Sciatic nerve (tissue), 2 donors: ENCODE data around the gene CSTA. TPM values are rescaled to one million over a fixed set of nuclear protein-coding genes. Genes with fewer than 3 reads are reported as not detected.

ENCODE experiments used
- ATAC-seq: fragments of 200-7000 bp; cut with Tn5 transposase; one replicate; pipeline ENCODE4 v1.9.1; 2020; ENCODE audit warnings: mild to moderate bottlenecking, moderate library complexity
- DNase-seq: peaks from one replicate; pipeline ENCODE4 v3.0.0-alpha.2; 2020; ENCODE audit warnings: low spot score
- intact Hi-C: fragments of 100-400 bp; cut with DNase I; formaldehyde crosslinking; loops from one replicate; pipeline ENCODE4 v1.14.2; 2022
- total RNA-seq: library from RNA; stranded (reverse); fragmentation: NEBNext Ultra II Directional; extraction: Animal tissue kit (Norgen Biotek cat#: 25700); gene quantifications from one replicate; pipeline ENCODE4 v1.2.1, GENCODE V29; 2021
- donor health status: DM: no; HTN: no; CAD: no.
- donor health status: DM: no; HTN: no; CAD: no.

Gene CSTA
- total RNA-seq, 1 donor from 2014 or later, result 6.3 TPM

- no peak for ATAC-seq
- intact Hi-C loops, result no loop called here
- DNase-seq, result no peak
These were observed 8.7 kb upstream of the CSTA start for GRCh38 chr3:122316368-122316767.

GRCh38 chr3:122318620-122319019 lies 6.4 kb upstream of the CSTA start:
- intact Hi-C loops, result no loop called here
- no peak for ATAC-seq
- DNase-seq, result no peak

GRCh38 chr3:122322095-122323075 lies 2.7 kb upstream of the CSTA start:
- DNase-seq (no peak), ATAC-seq (no peak)
- intact Hi-C loops, result no loop called here

DNA sequence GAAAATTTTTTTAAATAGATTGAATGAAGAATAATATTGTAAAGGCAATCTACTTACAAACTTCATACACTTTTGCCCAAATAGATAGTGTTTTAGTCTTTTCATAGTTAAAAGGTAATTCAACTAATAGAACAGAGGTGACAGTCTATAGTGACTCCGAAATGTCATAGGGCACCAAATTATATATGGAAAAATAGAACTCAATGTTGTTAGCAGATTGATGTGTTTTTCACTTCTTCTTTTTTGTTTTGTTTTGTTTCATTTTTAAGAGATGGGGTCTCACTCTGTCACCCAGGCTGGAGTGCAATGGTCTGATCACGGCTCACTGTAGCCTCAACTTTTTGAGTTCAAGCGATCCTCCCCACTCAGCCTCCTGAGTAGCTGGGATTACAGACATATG lies 721 bp downstream of the CSTA start:
- no peak for ATAC-seq
- no peak for DNase-seq
- intact Hi-C loops, result no loop called here

DNA sequence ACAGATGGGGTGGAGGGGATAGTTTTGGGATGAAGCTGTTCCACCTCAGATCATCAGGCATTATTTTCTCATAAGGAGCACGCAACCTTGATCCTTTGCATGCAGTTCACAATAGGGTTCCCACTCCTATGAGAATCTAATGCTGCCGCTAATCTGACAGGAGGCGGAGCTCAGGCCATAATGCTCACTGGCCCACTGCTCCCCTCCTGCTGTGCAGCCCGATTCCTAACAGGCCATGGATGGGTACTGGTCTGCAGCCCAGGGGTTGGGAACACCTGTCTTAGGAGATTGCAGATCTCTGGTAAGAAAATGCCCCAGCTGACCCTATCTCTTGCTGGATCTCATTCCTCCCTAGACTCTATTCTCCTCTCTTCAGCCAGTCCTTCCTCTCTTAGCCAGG lies 6.8 kb downstream of the CSTA start:
- intact Hi-C loops, result no loop called here
- DNase-seq, result no peak
- ATAC-seq, result no peak

DNA sequence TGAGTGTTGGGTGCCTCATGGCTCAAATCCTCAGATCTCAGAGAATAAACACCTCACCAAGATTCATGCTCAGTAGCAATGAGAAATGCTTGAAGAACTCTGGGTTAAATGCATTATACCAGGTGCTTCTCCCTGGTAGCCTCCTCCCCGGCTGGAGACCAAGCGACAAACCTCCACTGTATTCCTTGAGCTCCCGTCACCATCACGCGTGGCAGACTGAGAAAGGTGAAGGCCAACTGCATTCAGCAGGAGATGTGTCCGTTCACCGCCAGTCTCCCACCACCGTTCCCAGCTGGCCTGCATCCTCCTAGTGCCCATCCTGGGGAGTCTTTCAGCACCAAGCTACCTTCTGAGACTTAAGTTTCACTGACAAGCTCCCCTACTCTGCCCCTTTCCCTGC lies 7.5 kb downstream of the CSTA start:
- intact Hi-C loops, result no loop called here
- no peak for DNase-seq
- ATAC-seq, result no peak

GRCh38 chr3:122342803-122343202 lies 17.8 kb downstream of the CSTA start:
- DNase-seq (no peak), ATAC-seq (no peak)
- intact Hi-C loops, result no loop called here

- ATAC-seq (no peak), DNase-seq (no peak)
- intact Hi-C loops, result no loop called here
These were observed 18.6 kb downstream of the CSTA start for GRCh38 chr3:122343654-122344053.

DNA sequence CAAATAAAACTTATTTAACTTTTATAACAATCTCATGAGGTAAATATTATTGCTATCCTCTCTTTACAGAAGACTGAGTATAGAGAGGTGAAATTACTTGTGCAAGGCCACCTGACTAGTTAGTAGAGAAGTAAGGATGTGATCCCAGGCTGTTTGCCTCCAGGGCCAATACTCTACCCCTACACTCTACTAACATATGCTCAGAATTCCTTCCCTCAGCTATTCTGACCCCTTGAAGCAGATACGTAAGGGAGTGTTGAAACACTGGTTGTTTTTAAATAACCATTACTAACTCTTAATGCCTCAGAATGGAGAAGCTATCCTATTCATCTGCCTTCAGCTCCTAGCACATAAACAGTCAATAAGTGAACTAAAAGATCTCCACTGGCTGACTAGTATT lies 24.1 kb downstream of the CSTA start:
- no peak for ATAC-seq
- intact Hi-C loops, result no loop called here

DNA sequence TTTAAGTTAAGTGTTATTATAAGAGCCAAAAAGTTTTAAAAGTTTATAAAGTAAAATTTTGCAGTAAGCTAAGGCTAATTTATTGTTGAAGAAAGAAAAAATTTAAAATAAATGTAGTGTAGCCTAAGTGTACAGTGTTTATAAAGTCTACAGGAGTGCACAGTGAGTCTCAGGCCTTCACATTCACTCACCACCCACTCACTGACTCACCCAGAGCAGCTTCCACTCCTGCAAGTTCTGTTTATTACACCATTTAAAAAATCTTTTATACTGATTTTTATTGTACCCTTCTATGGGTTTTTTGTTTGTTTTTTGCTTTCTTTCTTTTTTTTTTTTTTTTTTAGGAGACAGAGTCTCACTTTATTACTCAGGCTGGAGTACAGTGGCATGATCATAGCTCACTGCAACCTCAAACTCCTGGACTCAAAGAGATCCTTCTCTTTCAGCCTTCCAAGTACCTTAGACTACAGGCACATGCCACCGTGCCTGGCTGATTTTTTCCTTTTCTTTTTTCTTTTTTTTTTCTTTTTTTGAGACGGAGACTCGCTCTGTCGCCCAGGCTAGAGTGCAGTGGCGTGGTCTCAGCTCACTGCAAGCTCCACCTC lies 25.9 kb downstream of the CSTA start:
- DNase-seq, result no peak
- ATAC-seq, result no peak
- intact Hi-C loops, result no loop called here

More for the DNA sequence above, 24.1 kb downstream of the CSTA start:
- no peak for DNase-seq

DNA sequence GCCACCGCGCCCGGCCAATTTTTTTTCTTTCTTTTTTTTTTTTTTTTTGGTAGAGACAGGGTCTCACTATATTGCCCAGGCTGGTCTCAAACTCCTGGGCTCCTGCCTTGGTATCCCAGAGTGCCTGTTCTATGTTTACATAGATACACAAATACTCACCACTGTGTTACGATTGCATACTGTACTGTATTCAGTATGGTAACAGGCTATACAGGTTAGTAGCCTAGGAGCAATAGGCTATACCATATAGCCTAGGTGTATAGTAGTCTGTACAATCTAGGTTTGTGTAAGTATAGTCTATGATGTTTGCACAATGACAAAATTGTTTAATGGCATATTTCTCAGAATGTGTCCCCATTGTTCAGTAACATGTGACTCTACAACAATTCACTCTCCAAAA lies 26.6 kb downstream of the CSTA start:
- intact Hi-C loops, result no loop called here
- DNase-seq (no peak), ATAC-seq (no peak)

GRCh38 chr3:122353215-122353614 lies 28.2 kb downstream of the CSTA start:
- intact Hi-C loops, result no loop called here
- ATAC-seq, result no peak
- DNase-seq, result no peak

DNA sequence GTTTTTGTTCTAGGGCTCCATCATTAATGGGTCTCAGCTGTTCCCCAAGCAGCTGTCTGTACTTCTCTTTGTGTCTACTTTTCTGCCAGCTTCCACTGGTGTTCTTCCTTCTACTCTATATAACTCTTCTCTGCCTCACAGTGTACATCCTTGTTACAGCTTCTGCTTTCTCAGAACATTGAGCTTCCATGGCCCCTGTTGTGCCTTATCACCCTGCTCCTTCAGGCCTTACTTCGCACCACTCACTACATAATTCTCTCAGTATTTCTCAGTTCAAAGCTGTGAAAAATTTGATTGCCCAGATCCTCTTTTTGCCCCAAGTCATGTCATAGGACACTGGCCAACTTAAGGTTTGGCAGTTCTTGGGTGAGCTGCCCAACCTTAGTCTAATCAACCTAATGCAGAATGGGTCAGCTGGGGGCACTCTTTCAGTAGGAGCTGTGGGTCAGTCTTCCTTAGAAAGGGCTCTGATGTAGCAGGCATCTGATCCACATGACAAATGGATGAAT lies 28.9 kb downstream of the CSTA start:
- ATAC-seq (no peak), DNase-seq (no peak)
- intact Hi-C loops, result no loop called here

- DNase-seq, result no peak
- intact Hi-C loops, result no loop called here
- ATAC-seq, result no peak
These were observed 30.6 kb downstream of the CSTA start for GRCh38 chr3:122355612-122356011.

GRCh38 chr3:122356402-122356801 lies 31.4 kb downstream of the CSTA start:
- ATAC-seq (no peak), DNase-seq (no peak)
- intact Hi-C loops, result no loop called here

- DNase-seq (no peak), ATAC-seq (no peak)
- intact Hi-C loops, result no loop called here
These were observed 33.0 kb downstream of the CSTA start for GRCh38 chr3:122357828-122358702.

- no peak for DNase-seq
- intact Hi-C loops, result no loop called here
These were observed 33.6 kb downstream of the CSTA start for GRCh38 chr3:122358703-122359032.

GRCh38 chr3:122362026-122362425 lies 37.0 kb downstream of the CSTA start:
- intact Hi-C loops, result no loop called here
- no peak for DNase-seq
- ATAC-seq, result no peak

More at GRCh38 chr3:122358703-122359032, 33.6 kb downstream of the CSTA start:
- no peak for ATAC-seq

GRCh38 chr3:122364490-122364889 lies 39.4 kb downstream of the CSTA start:
- intact Hi-C loops, result no loop called here
- DNase-seq, result no peak
- no peak for ATAC-seq
